Stimulated activated CD4-positive, alpha-beta T cell treated with anti-CD3 and anti-CD28 coated beads, Interleukin-4, amount 100 ng/mL, for 1 hour (primary cell): ENCODE data around the gene LOX.

ENCODE experiments used
- DNase-seq: peaks from one replicate; pipeline ENCODE4 v3.0.0-alpha.2; 2020

Gene LOX

DNA sequence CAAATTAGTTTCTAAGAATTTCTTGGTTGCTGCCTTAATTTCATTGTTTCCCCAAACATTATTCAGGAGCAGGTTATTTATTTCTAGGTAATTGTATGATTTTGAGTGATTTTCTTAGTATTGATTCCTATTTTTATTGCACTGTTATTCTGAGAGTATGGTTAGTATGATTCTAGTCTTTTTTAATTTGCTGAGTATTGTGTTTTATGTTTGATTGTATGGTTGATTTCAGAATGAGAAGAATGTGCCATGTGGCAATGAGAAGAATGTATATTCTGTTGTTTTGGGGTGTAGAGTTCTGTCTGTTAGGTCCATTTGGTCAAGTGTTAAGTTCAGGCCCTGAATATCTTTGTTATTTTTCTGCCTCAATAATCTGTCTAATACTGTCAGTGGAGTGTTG lies 27.1 kb downstream of the LOX start:
- no peak for DNase-seq

DNA sequence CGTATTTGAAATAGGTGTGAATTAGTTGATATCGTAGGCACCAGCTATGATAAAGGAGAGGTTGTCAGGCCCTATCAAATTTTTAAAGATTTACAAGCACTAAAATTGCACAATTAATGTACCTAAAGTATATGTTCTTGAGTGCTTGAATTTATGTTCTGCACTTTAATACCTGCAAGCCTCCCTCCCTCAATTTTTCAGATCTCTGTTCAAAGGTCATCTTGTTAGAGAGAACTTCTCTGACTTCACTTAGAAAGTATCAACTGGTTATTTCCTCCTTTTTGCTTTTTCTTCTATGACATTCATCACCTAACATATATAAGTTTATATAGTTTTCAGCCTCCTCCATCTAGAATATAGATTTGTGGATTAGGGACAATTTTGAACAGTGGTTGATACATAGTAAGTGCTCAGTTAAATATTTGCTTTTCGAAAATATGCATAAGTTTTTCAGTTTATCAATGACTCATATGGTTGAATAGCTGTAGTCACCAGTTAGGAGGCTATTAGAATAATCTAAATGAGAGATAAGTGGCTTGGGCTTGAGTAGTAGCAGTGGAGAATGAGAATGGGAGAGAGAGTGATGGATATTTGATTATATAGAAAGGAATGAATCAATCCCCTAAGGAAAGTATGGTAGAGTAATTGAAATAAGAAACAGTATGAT lies 37.3 kb downstream of the LOX start:
- no peak for DNase-seq

GRCh38 chr5:122036326-122036725 lies 41.7 kb downstream of the LOX start:
- DNase-seq, result no peak

GRCh38 chr5:122035913-122036312 lies 42.1 kb downstream of the LOX start:
- DNase-seq, result no peak

- DNase-seq, result no peak
Observed at GRCh38 chr5:122031836-122032235, 46.2 kb downstream of the LOX start.

DNA sequence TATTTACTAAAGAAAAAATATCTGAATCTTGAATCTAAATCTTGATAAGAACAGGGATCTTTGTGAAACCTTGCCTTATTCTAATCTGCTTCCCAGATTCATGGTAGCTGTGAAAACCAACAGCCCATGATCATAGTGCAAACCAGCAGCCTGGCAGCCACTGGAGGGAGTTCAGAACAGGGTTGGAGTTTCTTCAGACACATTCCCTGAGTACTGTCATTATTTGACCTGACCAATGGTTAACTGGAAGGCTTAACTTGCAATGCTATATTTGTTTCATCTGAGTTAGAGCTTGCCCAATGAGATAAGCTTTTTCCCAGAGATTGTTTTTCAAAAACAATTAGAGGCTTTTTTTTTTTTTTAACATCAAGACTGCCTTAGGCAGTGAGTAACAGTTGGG lies 47.8 kb downstream of the LOX start:
- DNase-seq, result no peak

DNA sequence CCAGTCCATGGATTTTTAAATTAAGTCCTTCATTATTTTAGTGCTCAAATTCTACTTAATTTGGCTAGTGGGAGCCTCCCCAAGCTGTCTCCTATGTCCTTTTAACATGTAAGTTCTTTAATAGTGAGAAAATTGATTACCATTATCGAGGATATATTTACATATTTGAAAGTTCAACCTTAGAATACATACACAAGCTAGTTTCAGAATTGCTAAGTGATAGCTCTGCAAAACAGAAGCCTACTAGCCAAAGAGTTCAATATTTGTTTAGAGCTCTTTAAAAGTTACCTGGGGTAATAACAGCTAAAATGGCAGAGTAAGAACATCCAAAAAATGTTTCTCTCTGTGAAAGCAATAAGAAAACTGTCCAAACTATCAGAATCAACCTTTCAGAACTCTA lies 48.2 kb downstream of the LOX start:
- DNase-seq, result no peak

GRCh38 chr5:122022966-122023365 lies 55.1 kb downstream of the LOX start:
- DNase-seq, result no peak

- no peak for DNase-seq
Observed at GRCh38 chr5:122019919-122020590, 58.0 kb downstream of the LOX start.

GRCh38 chr5:122015471-122015870 lies 62.6 kb downstream of the LOX start:
- no peak for DNase-seq

GRCh38 chr5:122014236-122014935 lies 63.7 kb downstream of the LOX start:
- DNase-seq, result no peak
